Fibroblast of the aortic adventitia (primary cell): ENCODE measurements around the gene FANCF. TPM values are rescaled to one million over a fixed set of nuclear protein-coding genes. Genes with fewer than 3 reads are reported as not detected.

ENCODE experiments used
- DNase-seq: peaks from one replicate; pipeline ENCODE4 v3.0.0-alpha.2; 2010; ENCODE audit warnings: low read depth
- H3K4me3 ChIP-seq: 2 replicates; pipeline ENCODE4 v1.5.1; 2011; ENCODE audit warnings: low read depth, mild to moderate bottlenecking, control low read depth, low read length, moderate library complexity
- total RNA-seq: library from RNA; depleted of rRNA; stranded (reverse); fragments of >200 nt; gene quantifications from 2 replicates; pipeline ENCODE4 v1.2.3, GENCODE V29; 2012; ENCODE audit warnings: low replicate concordance
- TF ChIP-seq, protein P1 (sequence below): IDR thresholded peaks from 2 replicates; pipeline ENCODE4 v1.5.1; 2011; ENCODE audit warnings: mild to moderate bottlenecking, low read length, control low read depth, inconsistent platforms; ENCODE audit not compliant: insufficient read depth

Gene FANCF
- total RNA-seq, 1 donor, result 8.9 TPM

DNA sequence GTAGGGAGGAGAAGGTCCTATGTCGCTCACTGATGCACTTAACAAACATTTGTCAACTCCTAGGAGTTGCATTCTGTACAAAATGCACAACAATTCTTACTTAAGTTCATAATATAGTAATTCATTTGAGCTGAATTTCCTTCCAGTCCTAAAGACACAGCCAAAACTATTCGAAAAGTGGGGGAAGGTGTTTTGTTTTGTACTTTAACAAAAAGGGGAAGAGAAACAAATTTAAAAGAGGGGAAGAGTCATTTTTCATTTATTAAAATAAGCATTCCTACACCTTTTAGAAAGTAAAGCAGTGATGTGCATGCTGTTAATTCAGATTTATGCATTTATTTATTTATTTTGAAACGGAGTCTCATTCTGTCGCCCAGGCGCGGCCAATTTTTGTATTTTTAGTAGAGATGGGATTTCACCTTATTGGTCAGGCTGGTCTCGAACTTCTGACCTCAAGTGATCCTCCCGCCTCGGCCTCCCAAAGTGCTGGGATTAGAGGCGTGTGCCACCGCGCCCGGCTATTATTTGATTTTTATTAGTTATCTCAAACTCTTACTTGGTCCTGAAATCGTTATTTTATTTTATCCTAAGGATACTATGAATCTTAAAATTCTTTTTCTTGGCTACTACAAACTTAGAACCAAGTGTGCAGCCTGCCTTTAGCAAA, 1.1 kb upstream of the FANCF start:
- no peak for DNase-seq
- H3K4me3 ChIP-seq, result no peak overlapping the region

GRCh38 chr11:22624742-22625447, 728 bp downstream of the FANCF start:
- H3K4me3 ChIP-seq, result peak overlapping the region; percentile 87
- TF ChIP-seq, protein P1, sequence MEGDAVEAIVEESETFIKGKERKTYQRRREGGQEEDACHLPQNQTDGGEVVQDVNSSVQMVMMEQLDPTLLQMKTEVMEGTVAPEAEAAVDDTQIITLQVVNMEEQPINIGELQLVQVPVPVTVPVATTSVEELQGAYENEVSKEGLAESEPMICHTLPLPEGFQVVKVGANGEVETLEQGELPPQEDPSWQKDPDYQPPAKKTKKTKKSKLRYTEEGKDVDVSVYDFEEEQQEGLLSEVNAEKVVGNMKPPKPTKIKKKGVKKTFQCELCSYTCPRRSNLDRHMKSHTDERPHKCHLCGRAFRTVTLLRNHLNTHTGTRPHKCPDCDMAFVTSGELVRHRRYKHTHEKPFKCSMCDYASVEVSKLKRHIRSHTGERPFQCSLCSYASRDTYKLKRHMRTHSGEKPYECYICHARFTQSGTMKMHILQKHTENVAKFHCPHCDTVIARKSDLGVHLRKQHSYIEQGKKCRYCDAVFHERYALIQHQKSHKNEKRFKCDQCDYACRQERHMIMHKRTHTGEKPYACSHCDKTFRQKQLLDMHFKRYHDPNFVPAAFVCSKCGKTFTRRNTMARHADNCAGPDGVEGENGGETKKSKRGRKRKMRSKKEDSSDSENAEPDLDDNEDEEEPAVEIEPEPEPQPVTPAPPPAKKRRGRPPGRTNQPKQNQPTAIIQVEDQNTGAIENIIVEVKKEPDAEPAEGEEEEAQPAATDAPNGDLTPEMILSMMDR, result peak; percentile 56
- DNase-seq, result peak; percentile 55

More for the DNA sequence above, 1.1 kb upstream of the FANCF start:
- TF ChIP-seq, protein P1, result no peak

DNA sequence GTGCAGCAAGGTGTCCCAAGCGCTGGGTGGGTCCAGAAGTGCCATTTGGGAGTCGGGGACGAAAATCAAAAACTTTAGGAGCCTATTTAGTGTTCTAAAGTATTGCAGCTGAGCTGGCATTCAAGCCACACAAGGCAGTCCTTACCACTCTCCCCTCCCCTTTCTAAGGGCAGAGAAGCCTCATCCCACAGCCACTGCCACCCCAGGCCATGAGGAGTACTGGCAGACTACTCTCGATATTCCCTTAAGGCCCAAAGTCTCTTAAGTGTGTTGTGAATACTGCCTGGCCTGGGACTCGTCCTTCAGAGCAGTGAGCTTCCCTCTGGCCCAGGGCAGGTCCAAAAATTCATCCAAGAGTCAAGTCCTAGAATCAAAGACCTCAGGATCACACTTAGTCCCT, 7.8 kb downstream of the FANCF start:
- TF ChIP-seq, protein P1, result no peak
- no peak for DNase-seq

GRCh38 chr11:22603933-22604332, 21.7 kb downstream of the FANCF start:
- DNase-seq, result no peak
- TF ChIP-seq, protein P1, result no peak
- no peak overlapping the region for H3K4me3 ChIP-seq

More for the DNA sequence above, 7.8 kb downstream of the FANCF start:
- H3K4me3 ChIP-seq, result no peak overlapping the region

DNA sequence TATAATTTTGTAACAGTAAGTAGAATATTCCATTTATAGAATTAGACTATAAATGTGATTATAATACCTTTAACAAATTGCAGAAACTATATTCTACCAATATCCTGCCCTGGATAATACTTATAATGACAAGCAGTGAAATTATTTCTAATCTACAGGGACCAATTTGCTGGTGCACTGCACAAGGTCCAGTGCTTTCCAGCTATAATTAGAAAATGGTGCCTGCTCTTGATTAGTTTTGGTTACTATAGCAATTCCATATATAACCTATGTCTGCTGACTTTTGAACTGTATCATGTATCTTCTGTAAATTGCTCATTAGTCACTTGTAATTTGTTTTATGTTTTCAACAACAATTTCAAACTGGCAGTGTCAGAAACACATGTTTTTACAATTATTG, 23.1 kb downstream of the FANCF start:
- TF ChIP-seq, protein P1, result no peak
- no peak overlapping the region for H3K4me3 ChIP-seq
- DNase-seq, result no peak

DNA sequence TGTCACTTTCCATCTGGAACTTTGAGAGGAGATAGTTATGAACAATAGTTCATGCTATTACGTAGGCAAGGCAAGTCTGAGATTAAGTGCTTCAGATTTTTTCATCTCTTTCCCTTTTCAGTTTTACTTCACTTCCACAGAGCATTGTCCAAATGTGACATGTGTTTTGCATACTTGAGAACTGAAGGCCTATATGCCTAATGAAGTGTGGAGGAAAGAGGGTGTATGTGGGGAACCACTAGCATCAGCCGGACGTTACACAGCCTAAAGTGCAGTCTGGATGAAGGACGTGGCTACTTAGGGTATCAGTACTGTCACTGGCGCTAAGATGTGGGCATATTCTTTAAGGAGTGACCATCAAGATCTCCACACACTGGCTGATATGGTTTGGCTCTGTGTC, 26.2 kb downstream of the FANCF start:
- H3K4me3 ChIP-seq, result no peak overlapping the region
- TF ChIP-seq, protein P1, result no peak
- no peak for DNase-seq
